PC-3 (cell line): Measurements from ENCODE around the gene TSPAN33. TPM values are rescaled to one million over a fixed set of nuclear protein-coding genes. Genes with fewer than 3 reads are reported as not detected.
"Not testable (repeated sequence)": the region's sequence is repeated elsewhere in the genome, so short reads cannot be mapped to it uniquely, and the experiment has no call there.

Source experiments
- ATAC-seq: fragments of 200-7000 bp; cut with Tn5 transposase; 2 replicates; pipeline ENCODE4 v1.9.1; 2020; ENCODE audit warnings: mild to moderate bottlenecking, moderate library complexity
- BruUV-seq: library from RNA; stranded (reverse); fragments of 400-500 nt; replicated peaks from 2 replicates; lab custom pipeline; 2021; lab: Mats Ljungman, UMichigan
- CTCF ChIA-PET: fragments of 300-600 bp; sonication (Branson Sonifier 250); formaldehyde crosslinking; loops from one replicate; lab custom pipeline; 2022; ENCODE audit warnings: antibody characterized with exemption; lab: Charles Lee
- POLR2A ChIA-PET: fragments of 300-600 bp; sonication (Branson Sonifier 250); formaldehyde crosslinking; loops from one replicate; lab custom pipeline; 2022; ENCODE audit warnings: antibody characterized with exemption; ENCODE audit not compliant: unreplicated experiment; lab: Charles Lee
- DNase-seq: peaks from one replicate; pipeline ENCODE4 v3.0.0-alpha.2; 2015
- H2AFZ ChIP-seq: fragments of 300-600 bp; sonication (generic); 2 replicates; pipeline ENCODE4 v1.6.0; 2016; ENCODE audit warnings: antibody characterized with exemption, low read length
- H3F3A ChIP-seq: fragments of 300-600 bp; sonication (generic); one replicate; pipeline ENCODE4 v1.6.0; 2017; ENCODE audit warnings: antibody characterized with exemption, low read length, control low read depth, mild to moderate bottlenecking; ENCODE audit not compliant: unreplicated experiment
- H3K27ac ChIP-seq: fragments of 300-600 bp; sonication (generic); 2 replicates; pipeline ENCODE4 v1.5.1; 2016; ENCODE audit warnings: mild to moderate bottlenecking, low read length
- H3K27me3 ChIP-seq: fragments of 300-600 bp; sonication (generic); 2 replicates; pipeline ENCODE4 v1.6.1; 2016; ENCODE audit warnings: low read length, mixed read lengths
- H3K36me3 ChIP-seq: fragments of 300-600 bp; sonication (generic); 2 replicates; pipeline ENCODE4 v1.6.1; 2016; ENCODE audit warnings: low read depth, mixed run types, low read length, mixed read lengths
- H3K4me1 ChIP-seq: fragments of 300-600 bp; sonication (generic); 2 replicates; pipeline ENCODE4 v1.5.1; 2016; ENCODE audit warnings: low read length; ENCODE audit not compliant: insufficient read depth
- H3K4me2 ChIP-seq: fragments of 300-600 bp; sonication (generic); 2 replicates; pipeline ENCODE4 v1.6.0; 2016; ENCODE audit warnings: low read length
- H3K4me3 ChIP-seq: fragments of 300-600 bp; sonication (generic); 2 replicates; pipeline ENCODE4 v1.5.1; 2016; ENCODE audit warnings: mild to moderate bottlenecking, low read length, mixed read lengths
- H3K79me2 ChIP-seq: fragments of 300-600 bp; sonication (generic); 2 replicates; pipeline ENCODE4 v1.6.1; 2017; ENCODE audit warnings: low read length, mixed read lengths
- H3K9ac ChIP-seq: fragments of 300-600 bp; sonication (generic); 2 replicates; pipeline ENCODE4 v1.6.0; 2016; ENCODE audit warnings: mild to moderate bottlenecking, low read length
- H3K9me2 ChIP-seq: fragments of 300-600 bp; sonication (generic); replicated peaks from 2 replicates; pipeline ENCODE4 v1.6.1; 2016; ENCODE audit warnings: mixed run types, low read length, mixed read lengths
- H3K9me3 ChIP-seq: fragments of 300-600 bp; sonication (generic); 2 replicates; pipeline ENCODE4 v1.6.1; 2016; ENCODE audit warnings: low read length, mixed read lengths
- H4K20me1 ChIP-seq: fragments of 300-600 bp; sonication (generic); 2 replicates; pipeline ENCODE4 v1.6.1; 2016; ENCODE audit warnings: low read length, mixed read lengths
- EZH2phosphoT487 ChIP-seq: fragments of 300-600 bp; sonication (generic); IDR thresholded peaks from 2 replicates; pipeline ENCODE4 v1.6.1; 2018; ENCODE audit warnings: mild to moderate bottlenecking, antibody characterized with exemption, low read length, borderline replicate concordance
- intact Hi-C: fragments of 100-400 bp; cut with micrococcal nuclease; formaldehyde crosslinking; loops from 2 replicates; pipeline ENCODE4 v1.9.0; 2023
- total RNA-seq: library from RNA; depleted of rRNA; stranded (reverse); fragments of >200 nt; gene quantifications from 2 replicates; pipeline ENCODE4 v1.2.3, GENCODE V29; 2014; rRNA removed
- TF ChIP-seq, protein P1 (sequence below): fragments of 300-600 bp; sonication (generic); conservative IDR thresholded peaks from 2 replicates; pipeline ENCODE4 v1.5.1; 2017; ENCODE audit warnings: antibody characterized with exemption, low read depth, mild to moderate bottlenecking, low read length

TSPAN33 gene
- total RNA-seq, 1 experiment from 2014 or later: 23.7 TPM

DNA sequence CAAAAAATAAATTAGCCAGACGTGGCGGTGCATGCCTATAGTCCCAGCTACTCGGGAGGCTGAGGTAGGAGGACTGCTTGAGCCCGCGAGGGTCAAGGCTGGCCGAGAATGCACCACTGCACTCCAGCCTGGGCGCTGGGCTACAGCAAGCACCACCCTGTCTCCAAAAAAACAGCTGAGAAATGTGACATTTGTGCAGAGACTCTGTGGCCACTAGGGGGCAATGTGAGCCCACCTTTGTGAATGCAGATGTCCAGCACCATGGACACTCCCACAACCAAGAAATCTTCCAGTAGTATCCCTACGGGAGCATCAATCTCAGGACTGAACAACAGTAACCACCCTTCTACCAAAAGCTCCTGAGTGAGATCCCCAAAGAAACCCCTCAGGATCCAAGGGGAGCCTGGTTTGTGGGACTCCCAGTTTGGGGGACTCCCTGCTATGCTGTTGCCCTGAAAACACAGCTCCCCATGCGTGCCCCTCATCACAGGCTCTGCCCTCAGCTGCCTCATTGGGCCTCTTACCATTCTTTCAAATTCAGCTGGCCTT lies 74.1 kb downstream of the TSPAN33 start:
- H3K4me3 ChIP-seq: peak overlapping the region; percentile 34; the same call in 1 of the 2 replicates
- peaks cover 5% of the 10 kb centered on the region; the same call in 1 of the 2 replicates for H3K4me1 ChIP-seq
- H3K27me3 ChIP-seq: no peaks in the 10 kb centered on the region
- intact Hi-C loops: loop anchor here (1.0 to 5.0 kb wide), 6 partner anchors 53 to 419 kb away; no protein-coding TSS in a partner anchor
- no peaks in the 10 kb centered on the region for H3K9me2 ChIP-seq
- H3F3A ChIP-seq: no peaks in the 10 kb centered on the region
- H3K9me3 ChIP-seq: no peaks in the 10 kb centered on the region
- peak overlapping the region; percentile 65 for H3K4me2 ChIP-seq
- ChIA-PET CTCF (interaction anchor here (0.7 to 2.4 kb wide), 7 partner anchors 55 to 429 kb away, joined by 4 to 16 read pairs (median 9); partner anchors contain the start of gene NRF1), POLR2A (no interaction called here)
- H3K27ac ChIP-seq: no peak overlapping the region
- H3K79me2 ChIP-seq: no peaks in the 10 kb centered on the region
- DNase-seq: peak; percentile 86
- no peak overlapping the region for H3K9ac ChIP-seq
- no peaks in the 10 kb centered on the region for H3K36me3 ChIP-seq
- ATAC-seq: peak; percentile 95
- H2AFZ ChIP-seq: peak overlapping the region; percentile 39
- no TSS peak for BruUV-seq
- TF ChIP-seq, protein P1, sequence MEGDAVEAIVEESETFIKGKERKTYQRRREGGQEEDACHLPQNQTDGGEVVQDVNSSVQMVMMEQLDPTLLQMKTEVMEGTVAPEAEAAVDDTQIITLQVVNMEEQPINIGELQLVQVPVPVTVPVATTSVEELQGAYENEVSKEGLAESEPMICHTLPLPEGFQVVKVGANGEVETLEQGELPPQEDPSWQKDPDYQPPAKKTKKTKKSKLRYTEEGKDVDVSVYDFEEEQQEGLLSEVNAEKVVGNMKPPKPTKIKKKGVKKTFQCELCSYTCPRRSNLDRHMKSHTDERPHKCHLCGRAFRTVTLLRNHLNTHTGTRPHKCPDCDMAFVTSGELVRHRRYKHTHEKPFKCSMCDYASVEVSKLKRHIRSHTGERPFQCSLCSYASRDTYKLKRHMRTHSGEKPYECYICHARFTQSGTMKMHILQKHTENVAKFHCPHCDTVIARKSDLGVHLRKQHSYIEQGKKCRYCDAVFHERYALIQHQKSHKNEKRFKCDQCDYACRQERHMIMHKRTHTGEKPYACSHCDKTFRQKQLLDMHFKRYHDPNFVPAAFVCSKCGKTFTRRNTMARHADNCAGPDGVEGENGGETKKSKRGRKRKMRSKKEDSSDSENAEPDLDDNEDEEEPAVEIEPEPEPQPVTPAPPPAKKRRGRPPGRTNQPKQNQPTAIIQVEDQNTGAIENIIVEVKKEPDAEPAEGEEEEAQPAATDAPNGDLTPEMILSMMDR: peak; percentile 89
- TF ChIP-seq EZH2phosphoT487: no peak
- H4K20me1 ChIP-seq: no peaks in the 10 kb centered on the region

GRCh38 chr7:129219166-129219565 lies 74.7 kb downstream of the TSPAN33 start:
- H3K27me3 ChIP-seq, DNase-seq, POLR2A ChIA-PET, H3K4me2 ChIP-seq, H3K27ac ChIP-seq, H3K79me2 ChIP-seq, H3K36me3 ChIP-seq, H3K9me2 ChIP-seq, H3K9ac ChIP-seq, ATAC-seq, BruUV-seq, H4K20me1 ChIP-seq, H3K4me3 ChIP-seq, H2AFZ ChIP-seq, H3K9me3 ChIP-seq, H3F3A ChIP-seq: not testable (repeated sequence)
- H3K4me1 ChIP-seq: peaks cover 10% of the 10 kb centered on the region; the same call in 1 of the 2 replicates
- intact Hi-C loops: loop anchor here (2.0 to 5.0 kb wide), 2 partner anchors 124 to 418 kb away; no protein-coding TSS in a partner anchor
- CTCF ChIA-PET: interaction anchor here (0.7 to 2.4 kb wide), 5 partner anchors 55 to 428 kb away, joined by 5 to 16 read pairs (median 9); no protein-coding TSS in a partner anchor

Other genes with a start within 250 kb of the TSPAN33 start
- gene KCP, start 234.0 kb upstream of the TSPAN33 start, total RNA-seq: 3.2 and 3.4 TPM in 2 replicates
- gene IRF5, start 206.8 kb upstream of the TSPAN33 start, total RNA-seq: 12.2 and 15.3 TPM in 2 replicates
- gene TNPO3, start 89.6 kb upstream of the TSPAN33 start, total RNA-seq: 55.9 and 57.3 TPM in 2 replicates
- 15.5 and 15.7 TPM in 2 replicates for gene SMO, start 43.9 kb downstream of the TSPAN33 start, total RNA-seq
- 7.9 and 9.2 TPM in 2 replicates for gene AHCYL2, start 80.3 kb downstream of the TSPAN33 start, total RNA-seq